Measurements from ENCODE around the gene ACOT7.
A peak's percentile ranks its signal among the peaks of the same experiment; 100 is the strongest.

ACOT7 gene

GRCh38 chr1:6392809-6393399, 663 bp downstream of the ACOT7 start:
- no peak for TF ChIP-seq CTCF (IDR thresholded peaks at IDR 0.05; ENCODE audit: low read depth, low read length)
- in situ Hi-C loops (cut with HindIII; ENCODE audit: low sequenced_read_pairs) = no loop called here
- no peak for DNase-seq (ENCODE audit: low read depth, low spot score)
- H3K4me3 ChIP-seq (ENCODE audit: low read depth, low read length) = peak overlapping the region; percentile 47

- H3K4me3 ChIP-seq (ENCODE audit: low read depth, low read length) = peak overlapping the region; percentile 47
- peak; percentile 8 for DNase-seq (ENCODE audit: low read depth, low spot score)
- in situ Hi-C loops (cut with HindIII; ENCODE audit: low sequenced_read_pairs) = no loop called here
- no peak for TF ChIP-seq CTCF (IDR thresholded peaks at IDR 0.05; ENCODE audit: low read depth, low read length)
These were observed 1.4 kb downstream of the ACOT7 start for GRCh38 chr1:6391951-6392808.

GRCh38 chr1:6389971-6390370, 3.6 kb downstream of the ACOT7 start:
- in situ Hi-C loops (cut with HindIII; ENCODE audit: low sequenced_read_pairs) = no loop called here
- no peak overlapping the region for H3K4me3 ChIP-seq (ENCODE audit: low read depth, low read length)
- DNase-seq (ENCODE audit: low read depth, low spot score) = no peak
- TF ChIP-seq CTCF (IDR thresholded peaks at IDR 0.05; ENCODE audit: low read depth, low read length) = no peak

- TF ChIP-seq CTCF (IDR thresholded peaks at IDR 0.05; ENCODE audit: low read depth, low read length) = no peak
- H3K4me3 ChIP-seq (ENCODE audit: low read depth, low read length) = no peak overlapping the region
- in situ Hi-C loops (cut with HindIII; ENCODE audit: low sequenced_read_pairs) = no loop called here
- DNase-seq (ENCODE audit: low read depth, low spot score) = peak; percentile 54
These were observed 7.1 kb downstream of the ACOT7 start for GRCh38 chr1:6386371-6386949.

- peak; percentile 85 for DNase-seq (ENCODE audit: low read depth, low spot score)
- no peak for TF ChIP-seq CTCF (IDR thresholded peaks at IDR 0.05; ENCODE audit: low read depth, low read length)
- in situ Hi-C loops (cut with HindIII; ENCODE audit: low sequenced_read_pairs) = no loop called here
- H3K4me3 ChIP-seq (ENCODE audit: low read depth, low read length) = peak overlapping the region; percentile 45
These were observed 7.9 kb downstream of the ACOT7 start for GRCh38 chr1:6385488-6386191.

GRCh38 chr1:6384962-6385361, 8.6 kb downstream of the ACOT7 start:
- TF ChIP-seq CTCF (IDR thresholded peaks at IDR 0.05; ENCODE audit: low read depth, low read length) = no peak
- peak; percentile 17 for DNase-seq (ENCODE audit: low read depth, low spot score)
- in situ Hi-C loops (cut with HindIII; ENCODE audit: low sequenced_read_pairs) = no loop called here
- H3K4me3 ChIP-seq (ENCODE audit: low read depth, low read length) = peak overlapping the region; percentile 45

Measured in astrocyte of the spinal cord (primary cell).